Measurements from ENCODE around the gene LINC00632. TPM values are rescaled to one million over a fixed set of nuclear protein-coding genes. Genes with fewer than 3 reads are reported as not detected.

Gene LINC00632
- total and polyA plus RNA-seq, 2 donors (not counting 1 experiment from before 2014, with no cell fraction given): 6.9 to 82.5 TPM

DNA sequence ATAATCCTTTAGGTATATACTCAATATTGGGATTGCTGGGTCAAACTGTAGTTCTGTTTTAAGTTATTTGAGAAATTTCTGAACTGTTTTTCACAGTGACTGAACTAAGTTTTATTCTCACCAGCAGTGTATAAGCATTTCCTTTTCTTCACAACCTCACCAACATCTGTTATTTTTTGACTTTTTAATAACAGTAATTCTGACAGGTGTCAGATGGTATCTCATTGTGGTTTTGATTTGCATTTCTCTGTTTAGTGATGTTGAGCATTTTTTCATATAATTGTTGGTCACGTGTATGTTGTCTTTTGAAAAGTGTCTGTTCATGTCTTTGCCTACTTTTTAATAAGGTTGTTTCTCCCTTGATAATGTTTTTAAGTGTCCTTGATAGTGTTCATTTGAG lies 112.6 kb downstream of the LINC00632 start:
- no peak overlapping the region for H3K4me2 ChIP-seq (ENCODE audit: extremely low read depth, insufficient read depth, low read length)
- no peak overlapping the region for H3K27ac ChIP-seq (ENCODE audit: insufficient read depth, low read length)
- TF ChIP-seq CTCF (conservative IDR thresholded peaks at IDR 0.05 in 1 of 2, IDR thresholded peaks at IDR 0.05 in 1 of 2; ENCODE audit: low read depth in 1 of 2, low read length in 2 of 2) (no peak), EZH2 (IDR thresholded peaks at IDR 0.05; ENCODE audit: low read length, missing control alignments) (no peak)
- H3K4me1 ChIP-seq (ENCODE audit: control insufficient read depth, extremely low read depth, insufficient read depth, low read length): no peaks in the 10 kb centered on the region
- DNase-seq (ENCODE audit: low read depth in 2 of 2): no peak
- no peaks in the 10 kb centered on the region for H4K20me1 ChIP-seq (ENCODE audit: control insufficient read depth, extremely low read depth, insufficient read depth, low read length)
- H3K27me3 ChIP-seq (ENCODE audit: control insufficient read depth, insufficient read depth, low read length): no peaks in the 10 kb centered on the region
- H3K79me2 ChIP-seq (ENCODE audit: control insufficient read depth, insufficient read depth, low read length): no peaks in the 10 kb centered on the region
- H3K4me3 ChIP-seq (replicated peaks in 1 of 4; ENCODE audit: control extremely low read depth in 1 of 4, insufficient read depth in 1 of 4, low read depth in 3 of 4, low read length in 4 of 4): no peak overlapping the region
- H3K9ac ChIP-seq (ENCODE audit: insufficient read depth, low read length): no peak overlapping the region
- H3K36me3 ChIP-seq (ENCODE audit: control insufficient read depth, insufficient read depth, low read length): no peaks in the 10 kb centered on the region
- no peak overlapping the region for H2AFZ ChIP-seq (ENCODE audit: low read length)
- no peaks in the 10 kb centered on the region for H3K9me3 ChIP-seq (ENCODE audit: control insufficient read depth, insufficient read depth, low read depth, low read length)

DNA sequence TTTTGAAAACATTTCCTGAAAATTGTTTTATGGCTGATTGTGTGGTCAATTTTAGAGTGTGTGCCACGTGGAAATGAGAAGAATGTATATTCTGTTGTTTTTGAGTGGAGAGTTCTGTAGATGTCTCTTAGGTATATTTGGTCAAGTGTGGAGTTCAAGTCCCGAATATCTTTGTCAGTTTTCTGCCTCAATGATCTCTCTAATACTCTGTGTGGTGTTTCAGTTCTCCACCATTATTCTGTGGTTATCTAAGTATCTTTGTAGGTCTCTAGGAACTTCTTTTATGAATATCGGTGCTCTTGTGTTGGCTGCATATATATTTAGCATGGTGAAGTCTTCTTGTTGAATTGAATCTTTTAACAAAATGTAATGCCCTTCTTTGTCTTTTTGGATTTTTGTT lies 113.3 kb downstream of the LINC00632 start:
- Histone ChIP-seq H3K4me2 (ENCODE audit: extremely low read depth, insufficient read depth, low read length) (no peak overlapping the region), H3K27me3 (ENCODE audit: control insufficient read depth, insufficient read depth, low read length) (no peaks in the 10 kb centered on the region), H3K9ac (ENCODE audit: insufficient read depth, low read length) (no peak overlapping the region), H3K4me3 (replicated peaks in 1 of 4; ENCODE audit: control extremely low read depth in 1 of 4, insufficient read depth in 1 of 4, low read depth in 3 of 4, low read length in 4 of 4) (no peak overlapping the region), H3K4me1 (ENCODE audit: control insufficient read depth, extremely low read depth, insufficient read depth, low read length) (no peaks in the 10 kb centered on the region), H3K9me3 (ENCODE audit: control insufficient read depth, insufficient read depth, low read depth, low read length) (no peaks in the 10 kb centered on the region), H2AFZ (ENCODE audit: low read length) (no peak overlapping the region), H3K36me3 (ENCODE audit: control insufficient read depth, insufficient read depth, low read length) (no peaks in the 10 kb centered on the region), H4K20me1 (ENCODE audit: control insufficient read depth, extremely low read depth, insufficient read depth, low read length) (no peaks in the 10 kb centered on the region), H3K79me2 (ENCODE audit: control insufficient read depth, insufficient read depth, low read length) (no peaks in the 10 kb centered on the region), H3K27ac (ENCODE audit: insufficient read depth, low read length) (no peak overlapping the region)
- DNase-seq (ENCODE audit: low read depth in 2 of 2): no peak
- TF ChIP-seq EZH2 (IDR thresholded peaks at IDR 0.05; ENCODE audit: low read length, missing control alignments) (no peak), CTCF (conservative IDR thresholded peaks at IDR 0.05 in 1 of 2, IDR thresholded peaks at IDR 0.05 in 1 of 2; ENCODE audit: low read depth in 1 of 2, low read length in 2 of 2) (no peak)

DNA sequence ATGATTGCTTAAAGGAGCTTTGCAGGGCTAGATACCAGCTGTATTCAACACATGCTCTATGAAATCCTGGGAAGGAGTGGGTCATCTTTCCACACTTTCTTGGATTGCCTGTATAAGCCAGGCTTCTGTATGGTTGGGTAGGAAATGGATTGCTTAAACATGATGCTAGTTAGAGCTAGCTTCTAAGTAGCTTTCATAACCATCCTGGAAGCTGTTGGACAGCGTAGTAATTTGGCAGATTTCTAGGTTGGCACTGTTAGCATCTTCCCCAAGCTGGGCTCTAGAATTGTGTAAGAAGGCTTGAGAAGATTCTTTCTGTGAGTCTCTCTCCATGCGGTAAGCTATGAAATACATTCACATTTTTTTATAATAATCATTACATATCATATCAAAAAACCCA lies 127.3 kb downstream of the LINC00632 start:
- Histone ChIP-seq H3K4me2 (ENCODE audit: extremely low read depth, insufficient read depth, low read length) (no peak overlapping the region), H3K27me3 (ENCODE audit: control insufficient read depth, insufficient read depth, low read length) (no peaks in the 10 kb centered on the region), H3K79me2 (ENCODE audit: control insufficient read depth, insufficient read depth, low read length) (no peaks in the 10 kb centered on the region), H2AFZ (ENCODE audit: low read length) (no peak overlapping the region), H3K36me3 (ENCODE audit: control insufficient read depth, insufficient read depth, low read length) (no peaks in the 10 kb centered on the region), H4K20me1 (ENCODE audit: control insufficient read depth, extremely low read depth, insufficient read depth, low read length) (no peaks in the 10 kb centered on the region), H3K9ac (ENCODE audit: insufficient read depth, low read length) (no peak overlapping the region), H3K27ac (ENCODE audit: insufficient read depth, low read length) (no peak overlapping the region), H3K4me1 (ENCODE audit: control insufficient read depth, extremely low read depth, insufficient read depth, low read length) (no peaks in the 10 kb centered on the region), H3K4me3 (replicated peaks in 1 of 4; ENCODE audit: control extremely low read depth in 1 of 4, insufficient read depth in 1 of 4, low read depth in 3 of 4, low read length in 4 of 4) (no peak overlapping the region), H3K9me3 (ENCODE audit: control insufficient read depth, insufficient read depth, low read depth, low read length) (no peaks in the 10 kb centered on the region)
- no peak for DNase-seq (ENCODE audit: low read depth in 2 of 2)
- no peak for TF ChIP-seq EZH2 (IDR thresholded peaks at IDR 0.05; ENCODE audit: low read length, missing control alignments)
- TF ChIP-seq CTCF (conservative IDR thresholded peaks at IDR 0.05 in 1 of 2, IDR thresholded peaks at IDR 0.05 in 1 of 2; ENCODE audit: low read depth in 1 of 2, low read length in 2 of 2): no peak

Other genes with a start within 250 kb of the LINC00632 start
- gene SOX3, start 204.7 kb upstream of the LINC00632 start, total RNA-seq: not detected in 2 replicates
- gene SOX3, start 204.7 kb upstream of the LINC00632 start, polyA plus RNA-seq: 0.02 and 0.03 TPM in 2 replicates